A549 (cell line): ENCODE results near the gene CCNJ. TPM values are rescaled to one million over a fixed set of nuclear protein-coding genes. Genes with fewer than 3 reads are reported as not detected.
A peak's percentile ranks its signal among the peaks of the same experiment; 100 is the strongest.
"Not testable (repeated sequence)": the region's sequence is repeated elsewhere in the genome, so short reads cannot be mapped to it uniquely, and the experiment has no call there.

Experiments
- ATAC-seq, 2 experiments: fragments of 200-7000 bp in 1 of 2; fragments of >200 bp in 1 of 2; cut with Nextera tagmentation in 1 of 2; cut with Tn5 transposase in 1 of 2; 3 replicates each; pipeline versions ENCODE4 v1.8.0 to v1.9.1; 2018 to 2020; ENCODE audit warnings: mild to moderate bottlenecking in 1 of 2, moderate library complexity in 1 of 2
- CTCF ChIA-PET: fragments of 300-600 bp; sonication (Branson Sonifier 250); formaldehyde crosslinking; extraction: SDS; loops from one replicate; lab custom pipeline; 2021; ENCODE audit warnings: antibody characterized with exemption, inconsistent platforms; lab: Yijun Ruan, JAX
- POLR2A ChIA-PET: fragments of 350-600 bp; formaldehyde crosslinking; extraction: SDS; loops from one replicate; lab custom pipeline; 2021; ENCODE audit warnings: antibody characterized with exemption, inconsistent platforms; lab: Yijun Ruan, JAX
- DNase-seq, 2 experiments: peaks; one replicate each; pipeline versions ENCODE4 v3.0.0 to v3.0.0-alpha.2; 2011 to 2016; ENCODE audit warnings: low read depth in 1 of 2, low spot score in 1 of 2
- FAIRE-seq: peaks from 2 replicates; lab custom pipeline; 2011; peaks lifted over from hg19 to GRCh38; lab: Jason Lieb, UNC
- H3K27ac ChIP-seq, 2 experiments: fragments of >200 bp; sonication (Bioruptor Twin); formaldehyde crosslinking; 3 replicates each; pipeline ENCODE4 v1.5.1; 2016 to 2017
- H3K4me1 ChIP-seq: fragments of >200 bp; sonication (Bioruptor Twin); formaldehyde crosslinking; 3 replicates; pipeline ENCODE4 v1.6.1; 2016
- H3K4me2 ChIP-seq: fragments of >200 bp; sonication (Bioruptor Twin); formaldehyde crosslinking; 3 replicates; pipeline ENCODE4 v1.6.1; 2016
- H3K4me3 ChIP-seq: fragments of >200 bp; sonication (Bioruptor Twin); formaldehyde crosslinking; 3 replicates; pipeline ENCODE4 v1.5.1; 2016
- H3K9me3 ChIP-seq: fragments of >200 bp; sonication (Bioruptor Twin); formaldehyde crosslinking; 3 replicates; pipeline ENCODE4 v1.6.1; 2016
- CBX2 ChIP-seq: fragments of 200-600 bp; sonication (generic); IDR thresholded peaks from 2 replicates; pipeline ENCODE4 v1.6.1; 2016; ENCODE audit warnings: low read depth, mild to moderate bottlenecking, borderline replicate concordance
- CEBPB ChIP-seq, 2 experiments: fragments of >200 bp in 1 of 2; sonication (Bioruptor Twin) in 1 of 2; formaldehyde crosslinking in 1 of 2; IDR thresholded peaks; 2 replicates each; pipeline ENCODE4 v1.6.1; 2012 to 2016
- CHD2 ChIP-seq: fragments of 150-350 bp; IDR thresholded peaks from 2 replicates; pipeline ENCODE4 v1.6.1; 2014; ENCODE audit warnings: low read length; ENCODE audit not compliant: partially characterized antibody
- HOXB5 ChIP-seq: fragments of 250-450 bp; sonication (Bioruptor Pico); IDR thresholded peaks from 2 replicates; pipeline ENCODE4 v1.5.0; 2020; ENCODE audit warnings: mild to moderate bottlenecking, moderate library complexity
- JUN ChIP-seq, 2 experiments: fragments of >200 bp; sonication (Bioruptor Twin); formaldehyde crosslinking; IDR thresholded peaks; 2 replicates in 1 of 2; 3 replicates in 1 of 2; pipeline ENCODE4 v1.6.1; 2016 to 2017
- NPAS2 ChIP-seq: fragments of 250-450 bp; sonication (Bioruptor Pico); IDR thresholded peaks from 2 replicates; pipeline ENCODE4 v1.8.0; 2022; ENCODE audit warnings: mild to moderate bottlenecking, moderate library complexity, borderline replicate concordance
- PHF8 ChIP-seq: fragments of 200-600 bp; sonication (generic); IDR thresholded peaks from 2 replicates; pipeline ENCODE4 v1.6.1; 2016; ENCODE audit warnings: low read depth, mild to moderate bottlenecking, antibody characterized with exemption, moderate library complexity, borderline replicate concordance
- POLR2AphosphoS2 ChIP-seq: conservative IDR thresholded peaks from 2 replicates; pipeline ENCODE4 v1.6.1; 2012; ENCODE audit warnings: low read length, improper control_type of control experiment, inconsistent platforms
- RAD21 ChIP-seq, 2 experiments: fragments of >200 bp in 1 of 2; sonication (Bioruptor Twin) in 1 of 2; formaldehyde crosslinking in 1 of 2; IDR thresholded peaks in 1 of 2; conservative IDR thresholded peaks in 1 of 2; 2 replicates in 1 of 2; 3 replicates in 1 of 2; pipeline ENCODE4 v1.6.1; 2012 to 2018; ENCODE audit warnings: inconsistent platforms in 1 of 2
- REST ChIP-seq: fragments of 200-600 bp; sonication (generic); IDR thresholded peaks from 2 replicates; pipeline ENCODE4 v1.6.1; 2016; ENCODE audit warnings: antibody characterized with exemption, mild to moderate bottlenecking, moderate library complexity
- RFX5 ChIP-seq: fragments of 450-650 bp; IDR thresholded peaks from 2 replicates; pipeline ENCODE4 v1.7.1; 2014; ENCODE audit warnings: antibody characterized with exemption, mild to moderate bottlenecking, moderate library complexity
- SMC3 ChIP-seq: fragments of >200 bp; sonication (Bioruptor Twin); formaldehyde crosslinking; IDR thresholded peaks from 3 replicates; pipeline ENCODE4 v1.6.1; 2018; ENCODE audit warnings: inconsistent platforms
- ZNF302 ChIP-seq: fragments of 250-450 bp; sonication (Bioruptor Pico); IDR thresholded peaks from 2 replicates; pipeline ENCODE4 v1.9.0; 2021; ENCODE audit warnings: inconsistent platforms, mild to moderate bottlenecking, moderate library complexity
- WGBS: methylation state at CpG from one replicate; pipeline ENCODE4 v1.1.6; 2017; ENCODE audit errors: missing lambda C conversion rate; 5-methylcytosine and 5-hydroxymethylcytosine counted together
- polyA plus RNA-seq, 4 experiments: library from polyadenylated mRNA; depleted of rRNA in 3 of 4; stranded (reverse); fragments of >200 nt; fragmentation: RNase III in 1 of 4; extraction: RNeasy Plus Mini Kit Qiagen cat#74134 plus additional on column Dnase treatment in 1 of 4; gene quantifications; 2 replicates in 3 of 4; 3 replicates in 1 of 4; pipeline ENCODE4 v1.2.3, GENCODE V29; 2011 to 2017
- TF ChIP-seq, protein P1 (sequence below): fragments of >200 bp; sonication (Bioruptor Twin); formaldehyde crosslinking; IDR thresholded peaks from 2 replicates; pipeline ENCODE4 v1.6.1; 2016
- TF ChIP-seq, protein P2 (sequence below): fragments of >200 bp; sonication (Bioruptor Twin); formaldehyde crosslinking; IDR thresholded peaks from 3 replicates; pipeline ENCODE4 v1.6.1; 2016

Gene CCNJ
- polyA plus RNA-seq, 2 of the 4 experiments (the other 2 are of a cell fraction) = 6.5 to 12.0 TPM

DNA sequence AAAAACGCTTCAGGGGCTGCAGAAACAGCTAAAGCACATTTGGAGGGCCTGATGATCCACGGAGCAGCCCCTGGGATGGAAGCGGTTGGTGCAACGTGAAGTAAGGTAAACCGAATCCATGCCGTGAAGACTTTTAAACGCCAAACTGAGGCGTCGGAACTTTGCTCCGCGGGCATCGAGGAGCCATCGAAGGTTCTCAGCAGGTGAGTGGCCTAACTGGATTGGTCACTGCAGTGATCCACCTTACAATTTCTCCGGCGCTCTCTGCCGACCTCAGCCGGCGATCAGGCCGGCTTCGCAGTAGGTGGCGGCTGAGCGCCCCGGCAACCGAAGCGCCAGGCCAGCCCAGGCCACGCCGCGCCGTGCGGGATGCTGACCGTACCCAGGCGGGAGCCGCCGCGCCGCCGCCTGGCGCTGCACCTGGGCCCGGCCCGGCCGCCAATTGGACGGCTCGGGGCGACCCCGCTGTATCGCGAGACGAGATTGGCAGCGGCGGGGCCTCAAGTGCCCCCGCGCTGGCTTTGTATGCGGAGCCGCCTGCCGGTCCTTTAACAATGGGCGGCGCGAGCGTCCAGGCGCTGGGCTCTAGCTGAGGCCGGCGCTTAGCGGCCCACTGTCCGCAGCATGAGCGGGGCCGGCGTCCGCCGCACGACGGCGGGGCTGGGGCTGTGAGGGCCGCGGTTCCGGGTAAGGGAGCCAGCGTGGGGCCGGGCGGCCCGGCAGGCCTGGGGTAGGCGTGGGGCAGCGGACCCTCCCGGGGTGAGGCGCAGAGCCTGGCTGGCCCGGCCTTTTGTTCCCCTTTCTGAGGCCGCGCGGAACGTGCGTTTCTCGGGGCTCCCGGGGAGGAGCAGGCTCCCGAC, at the start of gene CCNJ (continued):
- 0 out of 2 replicates have a peak, but pooled peaks have one; percentile 44 for TF ChIP-seq NPAS2 (CRISPR knock-in tag)
- no peak for TF ChIP-seq ZNF302 (CRISPR knock-in tag)
- peak; percentile 90; the same call in 1 of the 2 replicates for TF ChIP-seq PHF8
- TF ChIP-seq CEBPB (IDR thresholded peaks at IDR 0.05) = no peak
- TF ChIP-seq REST = peak; percentile 98
- TF ChIP-seq, protein P1, sequence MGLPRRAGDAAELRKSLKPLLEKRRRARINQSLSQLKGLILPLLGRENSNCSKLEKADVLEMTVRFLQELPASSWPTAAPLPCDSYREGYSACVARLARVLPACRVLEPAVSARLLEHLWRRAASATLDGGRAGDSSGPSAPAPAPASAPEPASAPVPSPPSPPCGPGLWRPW = no peak
- TF ChIP-seq, protein P2, sequence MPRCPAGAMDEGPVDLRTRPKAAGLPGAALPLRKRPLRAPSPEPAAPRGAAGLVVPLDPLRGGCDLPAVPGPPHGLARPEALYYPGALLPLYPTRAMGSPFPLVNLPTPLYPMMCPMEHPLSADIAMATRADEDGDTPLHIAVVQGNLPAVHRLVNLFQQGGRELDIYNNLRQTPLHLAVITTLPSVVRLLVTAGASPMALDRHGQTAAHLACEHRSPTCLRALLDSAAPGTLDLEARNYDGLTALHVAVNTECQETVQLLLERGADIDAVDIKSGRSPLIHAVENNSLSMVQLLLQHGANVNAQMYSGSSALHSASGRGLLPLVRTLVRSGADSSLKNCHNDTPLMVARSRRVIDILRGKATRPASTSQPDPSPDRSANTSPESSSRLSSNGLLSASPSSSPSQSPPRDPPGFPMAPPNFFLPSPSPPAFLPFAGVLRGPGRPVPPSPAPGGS = peak; percentile 84
- TF ChIP-seq JUN (IDR thresholded peaks at IDR 0.05) = peak; percentile 74 to 78; a peak in 4 of 5 replicates
- TF ChIP-seq CHD2 = peak; percentile 92
- TF ChIP-seq HOXB5 (CRISPR knock-in tag) = 0 out of 2 replicates have a peak, but pooled peaks have one; percentile 58
- TF ChIP-seq CBX2 = no peak
- TF ChIP-seq RFX5 = no peak
- TF ChIP-seq SMC3 = peak; percentile 8; the same call in 1 of the 3 replicates

GRCh38 chr10:95994376-95994775, 49.0 kb upstream of the CCNJ start:
- H3K4me3 ChIP-seq, FAIRE-seq, CTCF ChIA-PET, H3K4me1 ChIP-seq, H3K4me2 ChIP-seq, POLR2A ChIA-PET, H3K9me3 ChIP-seq, ATAC-seq, DNase-seq, H3K27ac ChIP-seq: not testable (repeated sequence)
- WGBS = 78% methylated on average over 11 of the region's 11 CpGs

DNA sequence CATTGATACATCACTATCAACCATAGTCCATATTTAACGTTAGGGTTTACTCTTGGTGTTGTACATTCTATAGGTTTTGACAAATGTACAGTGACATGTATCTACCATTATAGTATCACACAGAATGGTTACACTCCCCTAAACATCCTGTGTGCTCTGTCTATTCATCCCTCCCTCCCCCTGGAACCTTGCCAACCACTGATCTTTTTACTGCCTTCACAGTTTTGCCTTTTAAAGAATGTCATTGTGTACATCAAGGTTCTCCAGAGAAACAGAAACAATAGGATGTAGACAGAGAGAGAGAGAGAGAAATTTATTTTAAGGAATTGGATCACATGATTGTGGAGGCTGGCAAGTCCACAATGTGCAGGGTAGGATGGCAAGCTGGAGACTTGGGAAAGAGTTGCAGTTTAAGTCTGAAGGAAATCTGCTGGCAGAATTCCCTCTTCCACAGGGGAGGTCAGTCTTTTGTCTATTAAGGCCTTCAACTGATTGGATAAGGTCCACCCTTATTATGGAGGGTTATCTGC, 45.1 kb upstream of the CCNJ start:
- 41% methylated on average over 1 of the region's 1 CpG for WGBS
- TF ChIP-seq POLR2AphosphoS2 (no peak), RAD21 (conservative IDR thresholded peaks at IDR 0.05 in 1 of 2, IDR thresholded peaks at IDR 0.05 in 1 of 2) (no peak)
- ATAC-seq (no peak), FAIRE-seq (no peak), DNase-seq (no peak)
- Histone ChIP-seq H3K4me2 (no peak overlapping the region), H3K27ac (no peak overlapping the region), H3K4me1 (no peaks in the 10 kb centered on the region), H3K4me3 (no peak overlapping the region), H3K9me3 (no peaks in the 10 kb centered on the region)
- ChIA-PET POLR2A (no interaction called here), CTCF (interaction anchor here (0.9 kb wide), 1 partner anchor 19 kb away, joined by 3 read pairs; no protein-coding TSS in a partner anchor)
